HG03045 (cell line): Measurements from ENCODE around the gene TFB1M.
A peak's percentile ranks its signal among the peaks of the same experiment; 100 is the strongest.

ENCODE experiments used
- ATAC-seq: cut with Tn5 transposase; IDR thresholded peaks from one replicate; pipeline ENCODE4 v1.9.1; 2021; ENCODE audit warnings: mild to moderate bottlenecking, moderate library complexity; ENCODE audit not compliant: unreplicated experiment

Gene TFB1M

GRCh38 chr6:155265843-155266535 is 48.3 kb downstream of the TFB1M start:
- no peak for ATAC-seq

- ATAC-seq = no peak
These were observed 49.5 kb downstream of the TFB1M start for GRCh38 chr6:155264693-155265320.

GRCh38 chr6:155263373-155264063 is 50.8 kb downstream of the TFB1M start, which contains the start of gene CLDN20:
TSS of gene CLDN20 (plus strand) at chr6:155264013. CDS start at chr6:155275720, 11,707 bp downstream.
- no peak for ATAC-seq

GRCh38 chr6:155262655-155263054 is 51.6 kb downstream of the TFB1M start:
- no peak for ATAC-seq

- peak; percentile 49 for ATAC-seq
These were observed 53.0 kb downstream of the TFB1M start for GRCh38 chr6:155261111-155261900.

- no peak for ATAC-seq
These were observed 53.6 kb downstream of the TFB1M start for GRCh38 chr6:155260686-155261085.

GRCh38 chr6:155259897-155260296 is 54.4 kb downstream of the TFB1M start:
- no peak for ATAC-seq

- ATAC-seq = no peak
These were observed 55.1 kb downstream of the TFB1M start for GRCh38 chr6:155259204-155259603.

GRCh38 chr6:155257796-155258195 is 56.5 kb downstream of the TFB1M start:
- ATAC-seq = no peak

- ATAC-seq = no peak
These were observed 58.0 kb downstream of the TFB1M start for GRCh38 chr6:155256122-155256795.

GRCh38 chr6:155254139-155254538 is 60.1 kb downstream of the TFB1M start:
- ATAC-seq = no peak

- no peak for ATAC-seq
These were observed 60.9 kb downstream of the TFB1M start for GRCh38 chr6:155253337-155253736.

GRCh38 chr6:155252581-155252980 is 61.7 kb downstream of the TFB1M start:
- ATAC-seq = no peak

GRCh38 chr6:155250701-155251381 is 63.4 kb downstream of the TFB1M start:
- ATAC-seq = no peak

- ATAC-seq = peak; percentile 61
These were observed 66.0 kb downstream of the TFB1M start for GRCh38 chr6:155248008-155249001.

- no peak for ATAC-seq
These were observed 66.7 kb downstream of the TFB1M start for GRCh38 chr6:155247618-155248007.

GRCh38 chr6:155246825-155247224 is 67.5 kb downstream of the TFB1M start:
- ATAC-seq = no peak

GRCh38 chr6:155245831-155246230 is 68.5 kb downstream of the TFB1M start:
- no peak for ATAC-seq

- no peak for ATAC-seq
These were observed 69.1 kb downstream of the TFB1M start for GRCh38 chr6:155245193-155245592.
